ENCODE measurements around the gene HACD1.

- TF ChIP-seq POLR2A (IDR thresholded peaks at IDR 0.05) (no peak), CTCF (IDR thresholded peaks at IDR 0.05) (no peak)
Observed at GRCh38 chr10:17548162-17548561, 69.0 kb downstream of the HACD1 start.

Data from heart left ventricle (tissue), 13 donors.